ENCODE results near the gene MAML2. TPM values are rescaled to one million over a fixed set of nuclear protein-coding genes. Genes with fewer than 3 reads are reported as not detected.

The MAML2 gene
- total and polyA plus RNA-seq, 8 donors: 2.4 to 11.8 (median 4.1) TPM

- peak overlapping the region in 3 of 4 donors; percentile 42 to 78 (median 78) for H3K27ac ChIP-seq
- H3K4me1 ChIP-seq: peaks cover 0 to 12% (median 7%) of the 10 kb centered on the region in 3 donors
- TF ChIP-seq CTCF (IDR thresholded peaks at IDR 0.05): no peak
- intact Hi-C loops (cut with DNase I): no loop called here
- H3K9me3 ChIP-seq: no peaks in the 10 kb centered on the region
- FAIRE-seq (no peak), DNase-seq (no peak), ATAC-seq (no peak)
- 64 to 68% methylated on average over 4 of the region's 4 CpGs for WGBS, 2 donors
- H3K27me3 ChIP-seq: no peaks in the 10 kb centered on the region
- no peaks in the 10 kb centered on the region for H3K36me3 ChIP-seq
- H3K4me3 ChIP-seq: peak overlapping the region in 2 of 4 donors; percentile 39 to 56
Measured at GRCh38 chr11:96340555-96340885, 2.5 kb downstream of the MAML2 start.

GRCh38 chr11:96339706-96340554 lies 3.1 kb downstream of the MAML2 start:
- Histone ChIP-seq H3K4me3 (peak overlapping the region in 2 of 4 donors; percentile 39 to 56), H3K9me3 (no peaks in the 10 kb centered on the region)
- ATAC-seq: no peak

GRCh38 chr11:96338910-96339705 lies 3.9 kb downstream of the MAML2 start:
- intact Hi-C loops (cut with DNase I): loop anchor here in 1 of 3 donors (10.0 kb wide), 1 partner anchor 284 kb away; no protein-coding TSS in a partner anchor
- peak in 1 of 6 donors; percentile 40 for DNase-seq
- H3K36me3 ChIP-seq: no peaks in the 10 kb centered on the region
- H3K27ac ChIP-seq: peak overlapping the region in 3 of 4 donors; percentile 12 to 78 (median 78)
- H3K4me3 ChIP-seq: peak overlapping the region in 2 of 4 donors; percentile 3 to 56
- peaks cover 0 to 12% (median 7%) of the 10 kb centered on the region in 3 donors for H3K4me1 ChIP-seq
- no peaks in the 10 kb centered on the region for H3K27me3 ChIP-seq
- peak in 2 of 4 donors; percentile 6 to 16 for ATAC-seq
- TF ChIP-seq CTCF (IDR thresholded peaks at IDR 0.05): no peak
- FAIRE-seq: no peak
- WGBS, 2 donors: 49 to 59% methylated on average over 13 of the region's 13 CpGs
- no peaks in the 10 kb centered on the region for H3K9me3 ChIP-seq

More at GRCh38 chr11:96339706-96340554, 3.1 kb downstream of the MAML2 start:
- no peak for TF ChIP-seq CTCF (IDR thresholded peaks at IDR 0.05)
- Histone ChIP-seq H3K36me3 (no peaks in the 10 kb centered on the region), H3K27ac (peak overlapping the region in 3 of 4 donors; percentile 12 to 78 (median 78)), H3K4me1 (peaks cover 0 to 12% (median 7%) of the 10 kb centered on the region in 3 donors), H3K27me3 (no peaks in the 10 kb centered on the region)
- FAIRE-seq (no peak), DNase-seq (peak in 1 of 6 donors; percentile 21)
- intact Hi-C loops (cut with DNase I): loop anchor here in 1 of 3 donors (10.0 kb wide), 1 partner anchor 285 kb away; no protein-coding TSS in a partner anchor
- 59 to 66% methylated on average over 7 of the region's 7 CpGs for WGBS, 2 donors

- Histone ChIP-seq H3K9me3 (no peaks in the 10 kb centered on the region), H3K36me3 (no peaks in the 10 kb centered on the region), H3K4me1 (peaks cover 0 to 10% (median 7%) of the 10 kb centered on the region in 3 donors), H3K27ac (peak overlapping the region in 1 of 4 donors; percentile 78), H3K4me3 (peak overlapping the region in 2 of 4 donors; percentile 3 to 56), H3K27me3 (no peaks in the 10 kb centered on the region)
- ATAC-seq (peak in 1 of 4 donors; percentile 15), DNase-seq (no peak), FAIRE-seq (no peak)
- intact Hi-C loops (cut with DNase I): loop anchor here in 1 of 3 donors (10.0 kb wide), 1 partner anchor 283 kb away; no protein-coding TSS in a partner anchor
- 31 to 36% methylated on average over 6 of the region's 6 CpGs for WGBS, 2 donors
- no peak for TF ChIP-seq CTCF (IDR thresholded peaks at IDR 0.05)
Measured at GRCh38 chr11:96337541-96338431, 5.2 kb downstream of the MAML2 start.

All from pancreas (tissue), 10 donors.